SK-N-SH (cell line): ENCODE results near the gene MTMR1.

ENCODE experiments used
- CTCF ChIP-seq: fragments of 200-600 bp; sonication (generic); IDR thresholded peaks from 2 replicates; pipeline ENCODE4 v1.6.1; 2017; ENCODE audit warnings: antibody characterized with exemption, mild to moderate bottlenecking, moderate library complexity
- EP300 ChIP-seq, 2 experiments: IDR thresholded peaks; 2 replicates each; pipeline versions ENCODE4 v1.4.0 to v1.6.1; 2012; ENCODE audit warnings: borderline replicate concordance in 1 of 2, low read depth in 1 of 2, low read length in 1 of 2
- EZH2phosphoT487 ChIP-seq: fragments of 200-600 bp; sonication (generic); IDR thresholded peaks from 2 replicates; pipeline ENCODE4 v1.6.1; 2017; ENCODE audit warnings: low read depth, mixed run types, mild to moderate bottlenecking, antibody characterized with exemption, moderate library complexity, borderline replicate concordance
- GABPA ChIP-seq: IDR thresholded peaks from 2 replicates; pipeline ENCODE4 v1.4.0; 2012; ENCODE audit warnings: low read depth, mild to moderate bottlenecking
- MAX ChIP-seq: IDR thresholded peaks from 2 replicates; pipeline ENCODE4 v1.4.0; 2012; ENCODE audit warnings: low read depth
- NRF1 ChIP-seq: IDR thresholded peaks from 2 replicates; pipeline ENCODE4 v1.6.1; 2012; ENCODE audit warnings: low read depth, mild to moderate bottlenecking, low read length
- REST ChIP-seq: IDR thresholded peaks from 2 replicates; pipeline ENCODE4 v1.6.1; 2012; ENCODE audit warnings: mild to moderate bottlenecking, low read depth, low read length, moderate library complexity
- SIN3A ChIP-seq: IDR thresholded peaks from 2 replicates; pipeline ENCODE4 v1.6.1; 2012; ENCODE audit warnings: low read depth, mild to moderate bottlenecking, low read length, moderate library complexity, borderline replicate concordance
- SMC3 ChIP-seq: IDR thresholded peaks from 2 replicates; pipeline ENCODE4 v1.6.1; 2012; ENCODE audit warnings: low read depth, low read length, improper control_type of control experiment
- TAF1 ChIP-seq: IDR thresholded peaks from 2 replicates; pipeline ENCODE4 v1.6.1; 2012; ENCODE audit warnings: low read depth, mild to moderate bottlenecking, low read length, moderate library complexity, borderline replicate concordance
- USF2 ChIP-seq: fragments of 150-350 bp; IDR thresholded peaks from 2 replicates; pipeline ENCODE4 v1.6.1; 2017; ENCODE audit warnings: antibody characterized with exemption, low read length, low read depth, borderline replicate concordance
- ZBTB33 ChIP-seq: IDR thresholded peaks from 2 replicates; pipeline ENCODE4 v1.4.0; 2012; ENCODE audit warnings: low read depth, borderline replicate concordance

- no peak for TF ChIP-seq CTCF
- no peak for TF ChIP-seq SMC3
- TF ChIP-seq USF2, result no peak
- TF ChIP-seq ZBTB33, result no peak
- TF ChIP-seq GABPA, result no peak
- no peak for TF ChIP-seq TAF1
- no peak for TF ChIP-seq EP300 (IDR thresholded peaks at IDR 0.05; ENCODE audit: borderline replicate concordance in 1 of 2, low read depth in 1 of 2, low read length in 1 of 2)
- no peak for TF ChIP-seq EZH2phosphoT487
- TF ChIP-seq MAX, result no peak
- TF ChIP-seq REST, result no peak
- no peak for TF ChIP-seq SIN3A
- no peak for TF ChIP-seq NRF1
Measured at GRCh38 chrX:150736475-150736874, 43.3 kb downstream of the MTMR1 start.
